GM12878 (cell line): ENCODE measurements around the gene FAM193A. TPM values are rescaled to one million over a fixed set of nuclear protein-coding genes. Genes with fewer than 3 reads are reported as not detected.

Experiments
- ATAC-seq: fragments of 200-7000 bp; cut with Tn5 transposase; 3 replicates; pipeline ENCODE4 v1.9.1; 2020; ENCODE audit warnings: mild to moderate bottlenecking, moderate library complexity
- BruUV-seq: library from RNA; stranded (reverse); fragments of 400-500 nt; replicated peaks from 2 replicates; lab custom pipeline; 2021; lab: Mats Ljungman, UMichigan
- CTCF ChIA-PET: fragments of 300-600 bp; sonication (Branson Sonifier 250); formaldehyde crosslinking; extraction: SDS; loops from one replicate; lab custom pipeline; 2021; ENCODE audit warnings: inconsistent platforms; lab: Yijun Ruan, JAX
- POLR2A ChIA-PET: fragments of 350-600 bp; formaldehyde crosslinking; extraction: SDS; loops from one replicate; lab custom pipeline; 2021; ENCODE audit warnings: inconsistent platforms; lab: Charles Lee
- RAD21 ChIA-PET: fragments of 300-600 bp; sonication (Branson Sonifier 250); formaldehyde crosslinking; loops from one replicate; lab custom pipeline; 2023; ENCODE audit warnings: antibody characterized with exemption; ENCODE audit not compliant: unreplicated experiment; lab: Charles Lee
- SMC1A ChIA-PET: fragments of 300-600 bp; sonication (Branson Sonifier 250); formaldehyde crosslinking; loops from one replicate; lab custom pipeline; 2023; ENCODE audit not compliant: unreplicated experiment, uncharacterized antibody; lab: Charles Lee
- DNase-seq: peaks from one replicate; pipeline ENCODE4 v3.0.0-alpha.2; 2011; ENCODE audit warnings: low read depth, low spot score
- FAIRE-seq: peaks from 3 replicates; lab custom pipeline; 2011; peaks lifted over from hg19 to GRCh38; lab: Jason Lieb, UNC
- H2AFZ ChIP-seq: 2 replicates; pipeline ENCODE4 v1.6.0; 2011; ENCODE audit warnings: low read depth, low read length, control low read depth; ENCODE audit not compliant: control insufficient read depth
- H3K27ac ChIP-seq: 2 replicates; pipeline ENCODE4 v1.5.1; 2011; ENCODE audit warnings: control low read depth; ENCODE audit not compliant: control insufficient read depth, insufficient read depth
- H3K27me3 ChIP-seq, 2 experiments: replicated peaks in 1 of 2; 2 replicates each; pipeline versions ENCODE4 v1.6.0 to v1.6.1; 2011; ENCODE audit warnings: low read length in 1 of 2; ENCODE audit not compliant: control insufficient read depth in 2 of 2, insufficient read depth in 2 of 2
- H3K36me3 ChIP-seq, 2 experiments: 2 replicates each; pipeline ENCODE4 v1.5.1; 2011; ENCODE audit warnings: low read length in 1 of 2; ENCODE audit not compliant: control insufficient read depth in 2 of 2, insufficient read depth in 2 of 2
- H3K4me1 ChIP-seq: 2 replicates; pipeline ENCODE4 v1.6.1; 2011; ENCODE audit warnings: mild to moderate bottlenecking, low read length, moderate library complexity, mixed read lengths; ENCODE audit not compliant: control insufficient read depth, insufficient read depth
- H3K4me2 ChIP-seq: 2 replicates; pipeline ENCODE4 v1.6.0; 2011; ENCODE audit warnings: control low read depth; ENCODE audit not compliant: control insufficient read depth, insufficient read depth
- H3K4me3 ChIP-seq: fragments of 200-600 bp; sonication (generic); 2 replicates; pipeline ENCODE4 v1.5.1; 2016
- H3K79me2 ChIP-seq: 2 replicates; pipeline ENCODE4 v1.6.0; 2011; ENCODE audit warnings: low read length; ENCODE audit not compliant: control insufficient read depth, insufficient read depth
- H3K9ac ChIP-seq: 2 replicates; pipeline ENCODE4 v1.8.0; 2011; ENCODE audit warnings: low read length, control low read depth, mixed read lengths; ENCODE audit not compliant: control insufficient read depth, insufficient read depth
- H3K9me3 ChIP-seq: replicated peaks from 3 replicates; pipeline ENCODE4 v1.5.1; 2011; ENCODE audit warnings: mild to moderate bottlenecking, low read length; ENCODE audit not compliant: control insufficient read depth, insufficient read depth
- H4K20me1 ChIP-seq: 2 replicates; pipeline ENCODE4 v1.6.0; 2011; ENCODE audit not compliant: control insufficient read depth, insufficient read depth
- POLR2A ChIP-seq: IDR thresholded peaks from 2 replicates; pipeline ENCODE4 v1.6.1; 2011; ENCODE audit warnings: low read depth, mild to moderate bottlenecking, low read length
- RCOR1 ChIP-seq: conservative IDR thresholded peaks from 2 replicates; pipeline ENCODE4 v1.6.1; 2012; ENCODE audit warnings: low read depth, low read length, improper control_type of control experiment
- WGBS: methylation state at CpG from one replicate; pipeline ENCODE4 v1.1.6; 2016; ENCODE audit warnings: low lambda C conversion rate; ENCODE audit not compliant: insufficient replicate concordance, insufficient coverage; ENCODE audit errors: missing lambda C conversion rate; 5-methylcytosine and 5-hydroxymethylcytosine counted together
- in situ Hi-C: fragments of 300-500 bp; cut with MboI; formaldehyde crosslinking; loops from 9 replicates; pipeline ENCODE4 v1.14.3; 2018; ENCODE audit warnings: mixed read lengths
- intact Hi-C: fragments of 100-400 bp; cut with micrococcal nuclease; formaldehyde crosslinking; loops from one replicate; pipeline ENCODE4 v1.14.2; 2022; ENCODE audit not compliant: unreplicated experiment
- polyA plus RNA-seq, 11 experiments: library from polyadenylated mRNA; depleted of rRNA in 4 of 11; unstranded in 6 of 11; stranded (reverse) in 5 of 11; fragments of >200 nt; fragmentation: Nextera tagmentation in 4 of 11; fragmentation: Illumina TruSeq in 1 of 11; extraction: Ambion mirVana in 4 of 11; extraction: Trizol in 1 of 11; gene quantifications; 1 replicate in 1 of 11; 2 replicates in 10 of 11; pipeline versions ENCODE4 v1.2.1 to v1.2.3, GENCODE V29; 2011 to 2016; ENCODE audit warnings: inconsistent platforms in 2 of 11, missing spikeins in 2 of 11, low read depth in 1 of 11
- total RNA-seq, 4 experiments: library from RNA; depleted of rRNA in 3 of 4; stranded (reverse); fragments of >200 nt in 3 of 4; fragmentation: Illumina TruSeq in 1 of 4; extraction: Trizol in 1 of 4; gene quantifications; 2 replicates each; pipeline versions ENCODE4 v1.2.1 to v1.2.3, GENCODE V29; 2013 to 2021
- TF ChIP-seq, protein P1 (sequence below): IDR thresholded peaks from 2 replicates; pipeline ENCODE4 v1.6.1; 2012; ENCODE audit warnings: low read depth, low read length, improper control_type of control experiment

FAM193A gene
- total and polyA plus RNA-seq, 10 of the 15 experiments (the other 5 are each of a cell fraction or from before 2014, with no cell fraction given), result 0.52 to 23.3 (median 7.4) TPM

DNA sequence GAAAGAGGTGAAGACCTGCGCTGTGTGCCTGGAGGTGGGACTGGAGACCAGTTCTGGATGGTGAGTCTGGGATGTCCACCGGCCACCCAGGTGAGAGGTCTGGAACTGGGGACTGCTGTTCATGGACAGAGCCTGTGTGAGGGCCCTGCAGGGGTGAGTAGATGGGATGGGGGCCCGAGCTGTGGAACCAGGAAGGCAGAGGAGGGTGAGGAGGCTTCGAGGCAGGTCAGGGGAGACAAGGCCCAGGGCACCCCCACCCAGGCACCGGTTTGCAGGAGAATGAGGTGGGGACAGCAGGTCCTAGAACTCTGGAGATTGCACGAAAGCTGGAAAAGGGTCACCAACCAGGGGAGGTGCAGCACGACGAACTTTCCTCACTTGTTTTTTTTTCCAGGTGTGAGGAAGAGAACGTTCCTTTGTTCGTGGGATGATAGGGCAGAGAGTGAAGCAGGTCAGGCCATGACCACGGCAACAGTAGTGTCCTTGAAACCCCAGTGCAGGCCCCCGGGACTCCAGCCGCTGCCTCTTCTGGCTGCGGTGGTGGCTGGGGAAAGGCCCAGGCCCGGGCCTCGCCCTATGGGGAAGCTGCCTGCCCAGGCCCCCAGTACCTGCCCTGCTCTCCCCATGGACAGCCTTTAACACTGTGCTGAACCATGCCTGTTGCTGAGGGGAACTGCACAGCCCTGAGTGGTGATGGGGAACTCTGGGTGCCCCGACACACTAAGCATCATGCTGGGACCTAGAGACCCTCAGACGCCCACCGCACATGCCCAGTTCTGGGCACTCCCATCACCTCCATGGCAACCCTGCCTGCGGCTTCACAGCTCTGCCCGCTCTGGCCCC lies 196.8 kb downstream of the FAM193A start:
- WGBS, result 88% methylated on average over 21 of the region's 21 CpGs

More for the DNA sequence above, 196.8 kb downstream of the FAM193A start:
- no peaks in the 10 kb centered on the region; the same call in 2 of the 3 replicates for H3K9me3 ChIP-seq
- ChIA-PET RAD21 (interaction anchor here (2.0 kb wide), 1 partner anchor 37 kb away, joined by 7 read pairs; no protein-coding TSS in a partner anchor), SMC1A (interaction anchor here (1.6 kb wide), 1 partner anchor 13 kb away, joined by 11 read pairs; no protein-coding TSS in a partner anchor), POLR2A (interaction anchor here (1.5 kb wide), 1 partner anchor 13 kb away, joined by 9 read pairs; no protein-coding TSS in a partner anchor), CTCF (no interaction called here)
- no peak for FAIRE-seq
- intact Hi-C loops, result no loop called here
- no peak overlapping the region for H3K27ac ChIP-seq
- no peaks in the 10 kb centered on the region for H3K79me2 ChIP-seq
- H2AFZ ChIP-seq, result no peak overlapping the region
- no peak overlapping the region for H3K9ac ChIP-seq
- no peak overlapping the region for H3K4me2 ChIP-seq
- no peaks in the 10 kb centered on the region for H3K27me3 ChIP-seq
- in situ Hi-C loops, result no loop called here
- peaks cover 3% of the 10 kb centered on the region; the same call in 1 of the 2 replicates for H3K4me1 ChIP-seq
- peak; percentile 53 for ATAC-seq
- peaks cover 8 to 9% of the 10 kb centered on the region in 2 experiments; a peak in 3 of 4 replicates for H3K36me3 ChIP-seq
- TF ChIP-seq, protein P1, sequence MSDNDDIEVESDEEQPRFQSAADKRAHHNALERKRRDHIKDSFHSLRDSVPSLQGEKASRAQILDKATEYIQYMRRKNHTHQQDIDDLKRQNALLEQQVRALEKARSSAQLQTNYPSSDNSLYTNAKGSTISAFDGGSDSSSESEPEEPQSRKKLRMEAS, result no peak
- TF ChIP-seq RCOR1 (no peak), POLR2A (peak; percentile 24; the same call in 1 of the 2 replicates)
- no TSS peak for BruUV-seq
- no peak overlapping the region for H3K4me3 ChIP-seq
- no peak for DNase-seq
- no peaks in the 10 kb centered on the region for H4K20me1 ChIP-seq
